Muscle layer of duodenum (tissue), 2 donors: Measurements from ENCODE around the gene C1QTNF1.

Source experiments
- H3K27ac ChIP-seq: one replicate; pipeline ENCODE4 v1.7.0; 2013; ENCODE audit warnings: mild to moderate bottlenecking, low read length
- H3K27me3 ChIP-seq: one replicate; pipeline ENCODE4 v1.7.0; 2013; ENCODE audit warnings: low read depth, mild to moderate bottlenecking, control low read depth, low read length
- H3K36me3 ChIP-seq, 2 donors: one replicate each; pipeline ENCODE4 v1.7.0; 2013; ENCODE audit warnings: low read length in 2 of 2, control low read depth in 1 of 2, mild to moderate bottlenecking in 1 of 2; ENCODE audit not compliant: insufficient read depth in 2 of 2, control insufficient read depth in 1 of 2
- H3K4me1 ChIP-seq, 2 donors: one replicate each; pipeline ENCODE4 v1.7.0; 2013; ENCODE audit warnings: low read length in 2 of 2, mild to moderate bottlenecking in 2 of 2, control low read depth in 1 of 2, moderate library complexity in 1 of 2; ENCODE audit not compliant: insufficient read depth in 2 of 2, control insufficient read depth in 1 of 2
- H3K4me3 ChIP-seq, 2 donors: one replicate each; pipeline ENCODE4 v1.7.0; 2013; ENCODE audit warnings: low read length in 2 of 2, low read depth in 1 of 2, mild to moderate bottlenecking in 1 of 2
- H3K9me3 ChIP-seq, 2 donors: one replicate each; pipeline ENCODE4 v1.7.0; 2013; ENCODE audit warnings: low read length in 2 of 2, control low read depth in 1 of 2, mild to moderate bottlenecking in 1 of 2; ENCODE audit not compliant: control insufficient read depth in 1 of 2
- donor health status: healthy.

The C1QTNF1 gene

GRCh38 chr17:79023886-79024771 lies at the start of gene C1QTNF1:
Gene C1QTNF1 (plus strand): TSS chr17:79024169. CDS start chr17:79043969, 19,800 bp downstream.
- Histone ChIP-seq H3K27me3 (no peaks in the 10 kb centered on the region), H3K27ac (no peak within 1 kb of the TSS), H3K4me1 (peaks cover 18 to 47% of the 10 kb centered on the region in 2 donors)

GRCh38 chr17:78974635-78975591 lies 49.1 kb upstream of the C1QTNF1 start:
- H3K4me1 ChIP-seq, result peaks cover 9 to 61% of the 10 kb centered on the region in 2 donors
- H3K4me3 ChIP-seq, result peak overlapping the region in 1 of 2 donors; percentile 23
- H3K27ac ChIP-seq, result no peak overlapping the region
- H3K9me3 ChIP-seq, result no peaks in the 10 kb centered on the region
- H3K36me3 ChIP-seq, result no peaks in the 10 kb centered on the region
- no peaks in the 10 kb centered on the region for H3K27me3 ChIP-seq

More at GRCh38 chr17:79023886-79024771, at the start of gene C1QTNF1:
- Histone ChIP-seq H3K9me3 (no peaks in the 10 kb centered on the region), H3K36me3 (no peaks in the 10 kb centered on the region), H3K4me3 (peak within 1 kb of the TSS; percentile 59 to 77)

GRCh38 chr17:78976907-78977680 lies 46.9 kb upstream of the C1QTNF1 start:
- Histone ChIP-seq H3K36me3 (no peaks in the 10 kb centered on the region), H3K9me3 (no peaks in the 10 kb centered on the region), H3K27me3 (no peaks in the 10 kb centered on the region), H3K4me3 (peak overlapping the region; percentile 30 to 42), H3K27ac (no peak overlapping the region), H3K4me1 (peaks cover 9 to 58% of the 10 kb centered on the region in 2 donors)

- Histone ChIP-seq H3K27ac (no peak overlapping the region), H3K4me3 (peak overlapping the region; percentile 30 to 42), H3K36me3 (no peaks in the 10 kb centered on the region), H3K27me3 (no peaks in the 10 kb centered on the region), H3K4me1 (peaks cover 9 to 58% of the 10 kb centered on the region in 2 donors), H3K9me3 (no peaks in the 10 kb centered on the region)
Observed at GRCh38 chr17:78977681-78977943, 46.4 kb upstream of the C1QTNF1 start.

GRCh38 chr17:78977997-78978973 lies 45.7 kb upstream of the C1QTNF1 start:
- Histone ChIP-seq H3K36me3 (no peaks in the 10 kb centered on the region), H3K9me3 (no peaks in the 10 kb centered on the region), H3K27me3 (no peaks in the 10 kb centered on the region), H3K4me3 (peak overlapping the region; percentile 44 to 48), H3K4me1 (peaks cover 9 to 58% of the 10 kb centered on the region in 2 donors), H3K27ac (no peak overlapping the region)

- no peaks in the 10 kb centered on the region for H3K36me3 ChIP-seq
- H3K4me1 ChIP-seq, result peaks cover 9 to 46% of the 10 kb centered on the region in 2 donors
- peak within 1 kb of the TSS; percentile 75 for H3K27ac ChIP-seq
- H3K9me3 ChIP-seq, result no peaks in the 10 kb centered on the region
- H3K27me3 ChIP-seq, result no peaks in the 10 kb centered on the region
- H3K4me3 ChIP-seq, result peak within 1 kb of the TSS; percentile 44 to 56
Observed at GRCh38 chr17:78979780-78980623, 44.0 kb upstream of the C1QTNF1 start, which contains the start of gene LGALS3BP. Gene LGALS3BP (minus strand): TSS chr17:78979923. CDS start chr17:78977191, 2,732 bp downstream.

GRCh38 chr17:78980624-78980972 lies 43.4 kb upstream of the C1QTNF1 start:
- no peak overlapping the region for H3K4me3 ChIP-seq
- peaks cover 7 to 46% of the 10 kb centered on the region in 2 donors for H3K4me1 ChIP-seq
- no peaks in the 10 kb centered on the region for H3K9me3 ChIP-seq
- H3K27me3 ChIP-seq, result no peaks in the 10 kb centered on the region
- H3K27ac ChIP-seq, result no peak overlapping the region
- H3K36me3 ChIP-seq, result no peaks in the 10 kb centered on the region

GRCh38 chr17:78981010-78981888 lies 42.7 kb upstream of the C1QTNF1 start:
- Histone ChIP-seq H3K4me3 (no peak overlapping the region), H3K27ac (no peak overlapping the region), H3K4me1 (peaks cover 4 to 42% of the 10 kb centered on the region in 2 donors), H3K27me3 (no peaks in the 10 kb centered on the region), H3K36me3 (no peaks in the 10 kb centered on the region), H3K9me3 (no peaks in the 10 kb centered on the region)

- no peaks in the 10 kb centered on the region for H3K27me3 ChIP-seq
- H3K27ac ChIP-seq, result no peak overlapping the region
- no peak overlapping the region for H3K4me3 ChIP-seq
- H3K36me3 ChIP-seq, result peaks cover 0 to 3% of the 10 kb centered on the region in 2 donors
- H3K9me3 ChIP-seq, result no peaks in the 10 kb centered on the region
- H3K4me1 ChIP-seq, result peaks cover 0 to 15% of the 10 kb centered on the region in 2 donors
Observed at GRCh38 chr17:78985395-78985794, 38.6 kb upstream of the C1QTNF1 start.
